Measurements from ENCODE around the gene TRIM25.

Gene TRIM25

DNA sequence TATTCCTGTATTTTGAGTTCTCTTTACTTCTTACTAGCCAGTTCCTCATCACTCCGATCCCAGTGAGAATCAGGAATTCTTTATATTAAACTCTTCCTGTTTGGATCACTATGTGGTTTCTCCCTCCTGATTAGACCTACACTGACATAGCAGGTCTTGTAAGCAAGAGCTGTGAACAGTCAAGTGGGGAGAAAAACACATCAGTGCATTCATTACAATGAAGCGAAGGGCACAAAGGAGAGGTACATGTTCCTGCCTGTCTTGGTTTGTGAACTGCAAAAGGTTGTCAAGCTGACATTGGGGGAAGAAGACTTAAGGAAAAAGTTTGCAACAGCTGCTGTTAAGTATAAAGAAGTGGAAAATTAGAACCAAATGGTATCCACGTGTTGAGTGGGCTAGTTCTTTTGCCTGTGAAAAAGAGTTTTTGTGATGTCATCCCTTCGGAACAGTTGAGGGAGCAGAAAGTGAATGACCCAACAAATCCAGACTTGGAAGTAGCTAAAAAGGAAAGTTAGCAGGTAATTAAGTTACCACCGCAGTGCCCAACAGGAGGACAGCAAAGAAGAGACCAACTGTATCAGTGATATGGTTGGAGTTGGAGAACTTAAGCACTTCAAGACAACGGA, 23.0 kb upstream of the TRIM25 start:
- peaks cover 11% of the 10 kb centered on the region for H3K9me3 Mint-ChIP-seq
- no peak overlapping the region for H3K4me3 Mint-ChIP-seq
- TF ChIP-seq, protein P1, sequence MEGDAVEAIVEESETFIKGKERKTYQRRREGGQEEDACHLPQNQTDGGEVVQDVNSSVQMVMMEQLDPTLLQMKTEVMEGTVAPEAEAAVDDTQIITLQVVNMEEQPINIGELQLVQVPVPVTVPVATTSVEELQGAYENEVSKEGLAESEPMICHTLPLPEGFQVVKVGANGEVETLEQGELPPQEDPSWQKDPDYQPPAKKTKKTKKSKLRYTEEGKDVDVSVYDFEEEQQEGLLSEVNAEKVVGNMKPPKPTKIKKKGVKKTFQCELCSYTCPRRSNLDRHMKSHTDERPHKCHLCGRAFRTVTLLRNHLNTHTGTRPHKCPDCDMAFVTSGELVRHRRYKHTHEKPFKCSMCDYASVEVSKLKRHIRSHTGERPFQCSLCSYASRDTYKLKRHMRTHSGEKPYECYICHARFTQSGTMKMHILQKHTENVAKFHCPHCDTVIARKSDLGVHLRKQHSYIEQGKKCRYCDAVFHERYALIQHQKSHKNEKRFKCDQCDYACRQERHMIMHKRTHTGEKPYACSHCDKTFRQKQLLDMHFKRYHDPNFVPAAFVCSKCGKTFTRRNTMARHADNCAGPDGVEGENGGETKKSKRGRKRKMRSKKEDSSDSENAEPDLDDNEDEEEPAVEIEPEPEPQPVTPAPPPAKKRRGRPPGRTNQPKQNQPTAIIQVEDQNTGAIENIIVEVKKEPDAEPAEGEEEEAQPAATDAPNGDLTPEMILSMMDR (IDR thresholded peaks at IDR 0.05; ENCODE audit: unreplicated experiment in 3 of 3) = no peak
- H3K36me3 Mint-ChIP-seq (ENCODE audit: low read depth) = peaks cover 72% of the 10 kb centered on the region
- no peaks in the 10 kb centered on the region for H3K27me3 Mint-ChIP-seq (ENCODE audit: low read depth)
- peaks cover 4% of the 10 kb centered on the region for H3K4me1 Mint-ChIP-seq
- no peak overlapping the region for H3K27ac Mint-ChIP-seq

DNA sequence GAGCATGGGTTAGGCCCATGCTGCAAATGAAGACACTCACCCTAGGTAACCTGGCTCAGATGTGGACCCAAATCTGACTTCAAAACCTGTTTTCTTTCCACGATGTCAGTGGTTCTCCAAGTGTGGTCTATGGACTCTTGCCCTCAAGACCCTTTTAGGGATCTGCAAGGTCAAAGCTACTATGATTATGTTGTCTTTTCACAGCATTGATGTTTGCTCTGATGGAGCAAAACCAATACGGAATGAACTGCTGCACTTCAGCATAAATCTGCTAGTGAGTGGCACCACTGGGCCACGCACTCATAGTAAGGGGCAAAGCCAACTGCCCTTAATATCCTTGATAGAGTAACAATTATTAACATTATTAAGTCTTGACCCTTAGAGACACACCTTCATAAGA, 21.6 kb upstream of the TRIM25 start:
- Mint-ChIP-seq H3K4me1 (peaks cover 4% of the 10 kb centered on the region), H3K4me3 (no peak overlapping the region), H3K9me3 (peaks cover 15% of the 10 kb centered on the region), H3K27me3 (ENCODE audit: low read depth) (no peaks in the 10 kb centered on the region), H3K36me3 (ENCODE audit: low read depth) (peaks cover 70% of the 10 kb centered on the region), H3K27ac (no peak overlapping the region)
- TF ChIP-seq, protein P1 (IDR thresholded peaks at IDR 0.05; ENCODE audit: unreplicated experiment in 3 of 3) = no peak

DNA sequence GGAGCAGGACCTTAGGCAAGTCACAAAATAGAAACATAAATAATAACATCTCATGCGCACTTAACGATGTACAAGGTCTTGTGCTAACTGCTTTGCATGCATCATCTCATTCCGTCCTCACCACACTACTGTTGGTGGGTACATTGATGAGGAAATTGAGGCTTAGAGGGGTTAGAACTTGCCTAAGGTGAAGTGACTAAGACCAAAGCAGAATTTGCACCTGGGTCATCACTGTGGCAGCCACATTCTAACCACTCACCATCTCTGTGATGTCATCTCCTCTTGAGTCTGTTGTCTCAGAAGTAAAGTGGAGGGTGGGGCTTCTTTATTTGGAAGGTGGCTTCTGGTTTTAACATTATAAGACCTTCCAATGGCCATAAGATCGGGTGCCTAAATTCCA, 20.4 kb upstream of the TRIM25 start:
- TF ChIP-seq, protein P1 (IDR thresholded peaks at IDR 0.05; ENCODE audit: unreplicated experiment in 3 of 3) = no peak
- Mint-ChIP-seq H3K36me3 (ENCODE audit: low read depth) (peaks cover 68% of the 10 kb centered on the region), H3K27me3 (ENCODE audit: low read depth) (no peaks in the 10 kb centered on the region), H3K4me1 (peaks cover 4% of the 10 kb centered on the region), H3K27ac (no peak overlapping the region), H3K4me3 (no peak overlapping the region), H3K9me3 (peaks cover 25% of the 10 kb centered on the region)

DNA sequence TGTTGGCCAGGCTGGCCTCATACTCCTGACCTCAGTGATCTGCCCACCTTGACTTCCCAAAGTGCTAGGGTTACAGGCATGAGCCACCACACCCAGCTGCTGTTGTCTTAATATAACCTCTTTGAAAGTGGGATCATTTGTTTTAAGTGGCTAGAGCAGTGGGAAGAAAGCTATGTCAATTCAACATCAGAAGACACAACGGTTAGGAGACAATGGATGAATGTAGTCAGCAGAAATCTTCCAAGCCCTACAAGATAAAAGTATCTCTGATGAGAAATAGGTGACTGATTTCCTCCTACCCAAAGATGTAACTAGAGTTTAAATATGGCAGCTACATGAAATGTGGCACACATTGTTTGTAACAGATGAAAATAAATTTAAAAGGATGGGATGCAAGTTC, 20.0 kb upstream of the TRIM25 start:
- H3K36me3 Mint-ChIP-seq (ENCODE audit: low read depth) = peaks cover 65% of the 10 kb centered on the region
- no peak overlapping the region for H3K4me3 Mint-ChIP-seq
- TF ChIP-seq, protein P1 (IDR thresholded peaks at IDR 0.05; ENCODE audit: unreplicated experiment in 3 of 3) = no peak
- H3K27me3 Mint-ChIP-seq (ENCODE audit: low read depth) = no peaks in the 10 kb centered on the region
- H3K9me3 Mint-ChIP-seq = peaks cover 27% of the 10 kb centered on the region
- H3K4me1 Mint-ChIP-seq = peaks cover 4% of the 10 kb centered on the region
- no peak overlapping the region for H3K27ac Mint-ChIP-seq

DNA sequence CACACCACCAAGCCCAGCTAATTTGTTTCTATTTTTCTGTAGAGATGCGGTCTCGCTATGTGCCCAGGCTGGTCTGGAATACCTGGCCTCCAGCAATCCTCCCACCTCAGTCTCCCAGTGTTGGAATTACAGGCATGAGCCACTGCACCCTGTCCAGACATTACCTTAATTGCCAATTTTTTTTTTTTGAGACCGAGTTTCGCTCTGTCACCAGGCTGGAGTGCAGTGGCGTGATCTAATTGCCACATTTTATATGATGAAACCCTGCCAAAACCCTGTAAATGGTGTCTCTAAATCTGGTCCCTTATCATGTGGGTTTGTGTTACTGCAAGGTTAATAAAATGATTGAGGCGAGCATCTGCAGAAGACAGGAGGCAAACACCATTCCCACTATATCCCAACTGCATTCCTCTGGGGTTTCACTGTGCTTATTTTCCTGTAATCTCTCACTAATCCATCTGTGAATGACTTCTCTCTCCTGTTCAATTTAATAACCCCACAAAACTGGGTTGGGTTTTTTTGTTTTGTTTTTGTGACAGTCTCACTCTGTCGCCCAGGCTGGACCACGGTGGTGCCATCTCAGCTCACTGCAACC, 19.4 kb upstream of the TRIM25 start:
- H3K36me3 Mint-ChIP-seq (ENCODE audit: low read depth) = peaks cover 59% of the 10 kb centered on the region
- peaks cover 30% of the 10 kb centered on the region for H3K9me3 Mint-ChIP-seq
- H3K4me3 Mint-ChIP-seq = no peak overlapping the region

More for the DNA sequence above, 19.4 kb upstream of the TRIM25 start:
- H3K27ac Mint-ChIP-seq = no peak overlapping the region
- H3K27me3 Mint-ChIP-seq (ENCODE audit: low read depth) = no peaks in the 10 kb centered on the region
- TF ChIP-seq, protein P1 (IDR thresholded peaks at IDR 0.05; ENCODE audit: unreplicated experiment in 3 of 3) = no peak
- H3K4me1 Mint-ChIP-seq = peaks cover 4% of the 10 kb centered on the region
